NCI-H748 (cell line): ENCODE results near the gene LAMTOR3.

Source experiments
- DNase-seq: peaks from one replicate; lab custom pipeline; 2025; ENCODE audit not compliant: unreplicated experiment; lab: John Stamatoyannopoulos, UW

LAMTOR3 gene

DNA sequence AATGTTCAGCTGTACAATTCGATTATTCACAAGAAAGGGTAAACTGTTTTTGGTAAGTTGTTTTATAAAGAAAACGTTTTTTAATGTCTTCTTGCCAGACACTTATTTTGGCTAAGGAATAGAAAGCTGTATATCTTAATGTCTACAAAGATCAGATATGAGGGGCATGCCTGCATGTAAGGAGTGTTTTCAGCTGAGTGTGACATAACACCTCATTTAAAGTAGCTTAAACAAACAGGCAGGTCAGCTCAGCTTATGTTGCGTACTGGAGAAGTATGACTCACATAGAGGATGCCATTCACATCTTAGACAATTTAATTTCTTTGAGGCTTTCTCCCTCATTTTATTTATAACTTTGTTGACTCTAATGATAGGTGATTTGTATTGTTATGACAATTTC lies 30.4 kb downstream of the LAMTOR3 start:
- no peak for DNase-seq

GRCh38 chr4:99861120-99861905 lies 32.9 kb downstream of the LAMTOR3 start:
- DNase-seq = peak; percentile 87

- DNase-seq = no peak
Measured at GRCh38 chr4:99860521-99860920, 33.7 kb downstream of the LAMTOR3 start.

GRCh38 chr4:99859618-99860017 lies 34.6 kb downstream of the LAMTOR3 start:
- DNase-seq = peak; percentile 18

DNA sequence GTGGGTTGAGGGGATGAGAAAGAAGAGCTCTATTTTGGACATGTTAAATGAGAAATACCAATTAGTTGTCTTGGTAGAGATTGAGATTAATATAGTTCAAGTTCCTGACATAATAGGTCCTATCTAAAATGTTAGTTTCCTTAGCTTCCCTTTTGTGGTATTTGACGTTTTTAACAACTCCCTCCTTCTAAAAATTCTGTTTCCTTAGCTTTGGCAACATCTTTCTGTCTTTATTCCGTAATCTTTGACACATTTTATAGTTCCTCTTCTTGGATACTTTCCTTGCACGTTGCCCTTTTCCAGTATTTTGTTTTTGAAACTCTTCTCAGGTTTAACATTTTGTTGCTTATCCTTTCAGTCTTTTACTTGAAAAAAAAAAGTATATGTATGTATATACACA lies 36.9 kb downstream of the LAMTOR3 start:
- no peak for DNase-seq

- no peak for DNase-seq
Measured at GRCh38 chr4:99856166-99856565, 38.1 kb downstream of the LAMTOR3 start.

DNA sequence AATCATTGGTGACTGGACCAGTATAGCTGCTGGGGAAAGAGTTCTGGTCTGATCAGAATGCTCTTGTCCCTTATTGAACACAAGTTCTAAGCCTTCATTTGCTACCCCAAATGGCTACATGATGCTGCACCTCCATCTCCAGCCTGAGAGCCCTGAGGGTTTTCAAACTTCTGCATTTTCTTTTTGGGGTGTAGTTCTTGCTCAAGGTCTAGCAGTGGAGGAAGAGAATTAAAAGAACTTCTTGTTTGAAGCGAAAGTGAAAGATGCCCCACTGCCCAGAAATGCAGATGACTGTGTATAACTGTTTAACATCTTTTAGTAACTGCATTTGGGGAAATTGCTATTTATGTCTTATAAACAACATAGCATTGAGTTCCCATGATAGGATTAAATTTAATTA lies 38.5 kb downstream of the LAMTOR3 start:
- no peak for DNase-seq

GRCh38 chr4:99853999-99854398 lies 40.2 kb downstream of the LAMTOR3 start:
- DNase-seq = peak; percentile 76

DNA sequence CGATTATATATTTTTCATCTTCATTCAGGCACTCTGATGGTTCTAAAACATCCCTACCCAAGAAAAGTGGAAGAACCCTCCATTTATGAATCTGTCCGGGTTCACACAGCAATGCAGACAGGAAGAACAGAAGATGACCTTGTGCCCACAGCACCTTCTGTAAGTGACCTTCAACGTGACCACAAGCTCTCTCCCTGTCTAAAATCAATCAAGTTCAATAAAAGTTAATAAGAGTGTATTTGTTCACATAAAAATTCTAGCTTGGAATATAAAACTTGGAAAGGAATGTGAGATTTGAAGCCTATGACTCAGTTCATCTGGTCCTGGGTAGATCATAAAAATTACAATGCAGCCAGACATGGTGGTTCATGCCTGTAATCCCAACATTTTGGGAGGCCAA lies 41.0 kb downstream of the LAMTOR3 start:
- DNase-seq = no peak

GRCh38 chr4:99852199-99852749 lies 42.0 kb downstream of the LAMTOR3 start:
- no peak for DNase-seq

DNA sequence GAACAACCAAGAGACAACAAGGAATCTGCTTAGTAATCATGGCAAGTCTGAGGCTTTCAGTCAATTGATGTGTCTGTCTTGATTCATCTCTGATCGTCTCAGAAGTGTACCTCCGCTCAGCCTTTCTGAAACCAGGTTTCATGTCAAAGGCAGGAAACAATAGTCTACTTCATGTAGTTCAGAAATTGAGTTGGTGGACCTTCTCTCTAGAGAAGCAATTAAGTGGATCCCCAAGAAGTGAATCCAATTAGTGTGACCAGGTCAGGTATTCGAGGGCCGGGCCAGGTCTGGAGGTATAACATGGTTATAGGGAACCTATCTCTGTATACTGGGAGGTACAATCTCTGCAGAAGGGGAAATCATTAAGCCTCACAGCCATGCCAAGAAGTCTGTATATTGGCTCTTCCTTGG lies 45.6 kb downstream of the LAMTOR3 start:
- DNase-seq = no peak

DNA sequence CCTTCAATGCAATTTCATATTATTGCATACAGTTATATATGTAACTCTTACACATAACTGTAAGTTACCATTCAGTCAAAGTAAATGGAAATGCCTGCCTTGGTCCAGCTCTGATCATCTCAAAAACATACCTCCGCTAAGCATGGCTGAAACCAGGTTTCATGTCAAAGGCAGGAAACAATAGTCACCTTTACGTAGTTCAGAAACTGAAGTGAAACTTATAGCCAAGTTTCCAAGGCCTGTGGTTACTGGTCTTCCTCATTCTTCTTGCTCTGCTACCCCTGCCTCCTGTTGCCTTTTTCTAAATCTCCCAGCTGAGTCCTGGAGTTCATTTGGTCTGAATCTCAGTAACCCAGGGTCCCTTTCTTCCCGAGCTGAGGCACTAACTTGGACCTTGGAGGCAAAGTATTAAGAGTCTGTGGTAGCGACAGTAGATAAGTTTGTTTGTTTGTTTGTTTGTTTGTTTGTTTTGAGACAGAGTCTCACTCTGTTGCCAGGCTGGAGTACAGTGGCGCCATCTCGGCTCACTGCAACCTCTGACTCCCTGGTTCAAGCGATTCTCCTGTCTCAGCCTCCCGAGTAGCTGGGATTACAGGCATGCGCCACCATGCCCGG lies 46.8 kb downstream of the LAMTOR3 start:
- DNase-seq = no peak

GRCh38 chr4:99846891-99847290 lies 47.3 kb downstream of the LAMTOR3 start:
- no peak for DNase-seq

- DNase-seq = peak; percentile 21
Measured at GRCh38 chr4:99845708-99846469, 48.3 kb downstream of the LAMTOR3 start.

DNA sequence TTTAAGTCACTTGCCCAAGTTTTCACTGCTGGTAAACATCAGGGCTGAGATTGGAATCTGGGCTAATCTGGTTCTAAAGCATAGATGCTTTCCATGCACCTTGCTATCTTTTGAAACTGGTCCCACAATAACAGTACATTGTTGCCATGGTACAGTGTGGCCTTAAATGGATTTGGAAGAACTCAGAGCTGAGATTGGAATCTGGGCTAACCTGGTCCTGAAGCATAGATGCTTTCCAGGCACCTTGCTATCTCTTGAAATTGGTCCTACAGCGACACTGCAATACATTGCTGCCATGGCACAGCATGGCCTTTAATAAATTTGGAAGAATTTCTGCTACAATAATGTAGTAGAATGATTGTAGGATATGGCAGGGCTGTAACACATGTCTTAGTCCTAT lies 49.0 kb downstream of the LAMTOR3 start:
- DNase-seq = no peak

DNA sequence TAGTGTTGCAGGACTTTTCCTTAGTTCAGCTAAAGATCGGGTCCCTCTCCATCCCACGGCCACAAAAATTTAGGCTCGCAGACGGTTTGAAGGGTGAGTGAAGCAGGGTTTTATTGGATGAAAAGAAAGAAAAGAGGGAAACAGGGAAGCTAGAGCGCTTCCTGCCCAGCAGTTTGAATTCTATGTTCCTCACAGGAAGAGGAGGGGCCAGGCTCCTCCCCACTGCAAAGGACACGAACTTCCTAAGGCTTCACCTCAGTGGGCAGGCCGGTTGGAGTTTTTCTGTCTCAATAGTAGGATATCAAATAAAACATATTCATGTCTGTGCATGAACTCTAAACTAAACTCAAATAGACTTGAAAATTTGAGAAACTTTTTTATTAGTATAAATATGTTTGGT lies 50.2 kb downstream of the LAMTOR3 start:
- no peak for DNase-seq

- DNase-seq = no peak
Measured at GRCh38 chr4:99843413-99843812, 50.8 kb downstream of the LAMTOR3 start.

DNA sequence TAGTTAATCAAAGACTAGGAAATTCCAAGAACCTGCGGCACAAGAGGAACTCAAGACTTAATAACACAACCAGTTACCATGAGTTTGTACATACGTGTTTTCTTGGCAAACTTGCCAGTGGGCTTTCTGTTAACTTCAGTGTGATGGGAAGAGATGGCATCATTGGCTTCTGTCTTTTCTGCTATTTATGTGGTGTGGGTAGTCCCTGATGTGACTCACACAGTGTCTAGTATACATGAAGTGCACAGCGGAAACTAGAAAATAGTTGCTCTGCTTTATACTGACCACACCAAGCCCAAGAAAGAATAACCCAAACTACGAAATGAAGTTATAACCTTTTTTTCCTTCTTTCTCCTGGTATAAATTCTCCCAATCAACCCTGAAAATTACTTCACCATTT lies 53.1 kb downstream of the LAMTOR3 start:
- no peak for DNase-seq

DNA sequence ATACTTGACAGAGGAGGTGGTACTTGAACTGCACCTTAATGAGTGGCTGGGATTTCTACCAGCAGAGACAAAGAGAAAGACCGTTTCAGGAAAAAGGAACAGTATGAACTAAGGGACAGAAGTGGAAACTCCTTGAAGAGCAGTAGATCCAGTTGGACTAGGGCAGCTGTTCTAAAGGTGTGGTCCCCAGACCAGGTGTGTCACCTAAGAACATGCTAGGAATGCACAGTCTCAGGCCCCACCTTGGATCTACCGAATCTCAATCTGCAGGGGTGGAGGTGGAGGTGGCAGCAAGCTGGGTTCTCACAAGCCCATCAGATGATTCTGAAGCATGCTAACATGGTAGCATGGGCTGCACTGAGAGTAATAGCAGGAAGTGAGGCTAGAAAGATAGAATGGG lies 55.3 kb downstream of the LAMTOR3 start:
- no peak for DNase-seq

- no peak for DNase-seq
Measured at GRCh38 chr4:99835942-99836341, 58.3 kb downstream of the LAMTOR3 start.

DNA sequence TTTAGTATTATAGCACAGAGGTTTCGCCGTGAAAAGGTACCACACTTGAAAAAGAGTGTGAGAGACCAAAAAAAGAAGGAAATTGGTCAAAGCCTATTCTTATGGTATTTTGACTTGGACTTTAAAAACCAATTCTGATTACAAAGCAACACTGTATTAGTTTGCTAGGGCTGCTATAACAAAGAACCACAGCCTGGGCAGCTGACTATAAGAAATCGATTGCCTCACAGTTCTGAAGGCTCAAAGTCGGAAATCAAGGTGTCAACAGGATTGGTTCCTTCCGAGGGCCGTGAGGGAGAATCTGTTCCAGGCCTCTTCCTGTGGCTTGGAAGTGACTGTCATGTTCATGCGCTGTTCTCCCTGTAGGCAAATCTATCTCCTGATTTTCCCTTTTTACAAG lies 59.7 kb downstream of the LAMTOR3 start:
- DNase-seq = no peak

DNA sequence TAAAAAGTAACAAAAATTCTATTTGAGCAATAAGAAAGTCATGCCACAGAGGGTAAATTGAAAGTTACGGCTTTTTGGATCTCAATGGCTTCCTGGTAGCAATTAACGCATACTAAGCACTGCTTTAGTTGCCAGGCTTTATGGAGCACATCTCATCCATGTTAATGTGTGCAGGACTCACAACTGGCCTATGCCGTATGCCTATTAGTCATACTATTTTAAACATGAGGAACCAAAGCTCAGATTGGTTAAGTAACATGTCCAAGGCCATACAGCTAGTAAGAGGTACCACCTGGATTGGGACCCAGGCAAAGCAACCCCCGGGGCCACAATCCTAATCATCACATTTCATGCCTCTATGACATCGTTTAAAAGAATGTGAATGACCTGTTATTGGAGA lies 60.5 kb downstream of the LAMTOR3 start:
- DNase-seq = no peak
